ENCODE data around the gene C1QTNF1. TPM values are rescaled to one million over a fixed set of nuclear protein-coding genes. Genes with fewer than 3 reads are reported as not detected.

Gene C1QTNF1
- total RNA-seq, 4 donors from 2014 or later, result 110 to 438 (median 388) TPM

- ATAC-seq (ENCODE audit: low FRiP score), result no peak
- no peak for DNase-seq (ENCODE audit: low spot score)
- TF ChIP-seq CTCF (IDR thresholded peaks at IDR 0.05), result no peak
These were observed 1.4 kb upstream of the C1QTNF1 start for GRCh38 chr17:79022507-79022991.

GRCh38 chr17:79023180-79023705 is 726 bp upstream of the C1QTNF1 start:
- ATAC-seq (ENCODE audit: low FRiP score) (no peak), DNase-seq (ENCODE audit: low spot score) (no peak)
- TF ChIP-seq CTCF (IDR thresholded peaks at IDR 0.05), result no peak

- no peak for TF ChIP-seq CTCF (IDR thresholded peaks at IDR 0.05)
- ATAC-seq (ENCODE audit: low FRiP score) (peak; percentile 48), DNase-seq (ENCODE audit: low spot score) (no peak)
These were observed 1.1 kb downstream of the C1QTNF1 start for GRCh38 chr17:79024901-79025737.

GRCh38 chr17:79026376-79027273 is 2.7 kb downstream of the C1QTNF1 start:
- ATAC-seq (ENCODE audit: low FRiP score), result peak; percentile 39
- no peak for TF ChIP-seq CTCF (IDR thresholded peaks at IDR 0.05)
- DNase-seq (ENCODE audit: low spot score), result peak; percentile 23

GRCh38 chr17:79027274-79027924 is 3.4 kb downstream of the C1QTNF1 start:
- ATAC-seq (ENCODE audit: low FRiP score) (no peak), DNase-seq (ENCODE audit: low spot score) (no peak)
- TF ChIP-seq CTCF (IDR thresholded peaks at IDR 0.05), result no peak

GRCh38 chr17:79027925-79028491 is 4.0 kb downstream of the C1QTNF1 start:
- DNase-seq (ENCODE audit: low spot score) (no peak), ATAC-seq (ENCODE audit: low FRiP score) (no peak)
- TF ChIP-seq CTCF (IDR thresholded peaks at IDR 0.05), result no peak

Measured in omental fat pad (tissue), 4 donors.